ENCODE measurements around the gene COL1A2. TPM values are rescaled to one million over a fixed set of nuclear protein-coding genes. Genes with fewer than 3 reads are reported as not detected.

Gene COL1A2
- total and polyA plus RNA-seq, 7 donors = 10.8 to 85.0 (median 24.5) TPM

GRCh38 chr7:94403546-94403945 is 8.9 kb downstream of the COL1A2 start:
- Histone ChIP-seq H3K27me3 (ENCODE audit: insufficient read depth in 3 of 3, low read length in 2 of 3) (no peaks in the 10 kb centered on the region), H3K36me3 (ENCODE audit: insufficient read depth in 1 of 2, low read depth in 1 of 2) (peaks cover 0 to 6% of the 10 kb centered on the region in 2 donors), H3K4me3 (no peak overlapping the region), H3K4me1 (no peaks in the 10 kb centered on the region), H3K27ac (no peak overlapping the region), H3K9me3 (no peaks in the 10 kb centered on the region)
- DNase-seq = no peak
- intact Hi-C loops (cut with DNase I) = no loop called here
- no peak for ATAC-seq
- TF ChIP-seq, protein P1, sequence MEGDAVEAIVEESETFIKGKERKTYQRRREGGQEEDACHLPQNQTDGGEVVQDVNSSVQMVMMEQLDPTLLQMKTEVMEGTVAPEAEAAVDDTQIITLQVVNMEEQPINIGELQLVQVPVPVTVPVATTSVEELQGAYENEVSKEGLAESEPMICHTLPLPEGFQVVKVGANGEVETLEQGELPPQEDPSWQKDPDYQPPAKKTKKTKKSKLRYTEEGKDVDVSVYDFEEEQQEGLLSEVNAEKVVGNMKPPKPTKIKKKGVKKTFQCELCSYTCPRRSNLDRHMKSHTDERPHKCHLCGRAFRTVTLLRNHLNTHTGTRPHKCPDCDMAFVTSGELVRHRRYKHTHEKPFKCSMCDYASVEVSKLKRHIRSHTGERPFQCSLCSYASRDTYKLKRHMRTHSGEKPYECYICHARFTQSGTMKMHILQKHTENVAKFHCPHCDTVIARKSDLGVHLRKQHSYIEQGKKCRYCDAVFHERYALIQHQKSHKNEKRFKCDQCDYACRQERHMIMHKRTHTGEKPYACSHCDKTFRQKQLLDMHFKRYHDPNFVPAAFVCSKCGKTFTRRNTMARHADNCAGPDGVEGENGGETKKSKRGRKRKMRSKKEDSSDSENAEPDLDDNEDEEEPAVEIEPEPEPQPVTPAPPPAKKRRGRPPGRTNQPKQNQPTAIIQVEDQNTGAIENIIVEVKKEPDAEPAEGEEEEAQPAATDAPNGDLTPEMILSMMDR (IDR thresholded peaks at IDR 0.05) = no peak
- 59 to 77% (median 59%) methylated on average over 1 of the region's 1 CpG for WGBS, 3 donors

DNA sequence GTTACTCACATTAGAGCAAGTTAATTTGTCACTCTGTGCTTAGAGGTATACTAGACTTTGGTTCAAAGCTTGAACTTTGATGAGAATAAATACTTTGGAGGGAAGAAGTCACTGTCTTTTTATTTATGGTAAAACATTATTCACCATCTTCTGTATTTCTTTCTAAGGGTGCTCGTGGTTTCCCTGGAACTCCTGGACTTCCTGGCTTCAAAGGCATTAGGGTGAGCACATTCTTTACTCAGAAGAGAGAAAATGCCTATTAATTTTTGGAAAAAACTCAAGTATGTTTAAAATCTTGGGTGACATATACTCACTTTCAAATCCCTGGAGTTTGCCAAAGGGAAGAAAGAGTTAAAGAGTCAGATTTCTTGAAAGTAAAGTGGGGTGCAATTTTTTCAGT is 10.8 kb downstream of the COL1A2 start:
- Histone ChIP-seq H3K9me3 (no peaks in the 10 kb centered on the region), H3K36me3 (ENCODE audit: insufficient read depth in 1 of 2, low read depth in 1 of 2) (peaks cover 0 to 13% of the 10 kb centered on the region in 2 donors), H3K4me1 (no peaks in the 10 kb centered on the region), H3K4me3 (no peak overlapping the region), H3K27me3 (ENCODE audit: insufficient read depth in 3 of 3, low read length in 2 of 3) (no peaks in the 10 kb centered on the region), H3K27ac (no peak overlapping the region)
- ATAC-seq = no peak
- TF ChIP-seq, protein P1 (IDR thresholded peaks at IDR 0.05) = no peak
- intact Hi-C loops (cut with DNase I) = no loop called here
- 49 to 80% (median 64%) methylated on average over 1 of the region's 1 CpG for WGBS, 3 donors
- DNase-seq = no peak

- Histone ChIP-seq H3K4me1 (no peaks in the 10 kb centered on the region), H3K4me3 (no peak overlapping the region), H3K27me3 (ENCODE audit: insufficient read depth in 3 of 3, low read length in 2 of 3) (no peaks in the 10 kb centered on the region), H3K9me3 (no peaks in the 10 kb centered on the region), H3K36me3 (ENCODE audit: insufficient read depth in 1 of 2, low read depth in 1 of 2) (peaks cover 0 to 25% of the 10 kb centered on the region in 2 donors), H3K27ac (no peak overlapping the region)
- 88% methylated on average over 6 of the region's 6 CpGs for WGBS, 3 donors
- DNase-seq (no peak), ATAC-seq (no peak)
- intact Hi-C loops (cut with DNase I) = no loop called here
- TF ChIP-seq, protein P1 (IDR thresholded peaks at IDR 0.05) = no peak
Measured at GRCh38 chr7:94406696-94407095, 12.0 kb downstream of the COL1A2 start.

- intact Hi-C loops (cut with DNase I) = no loop called here
- WGBS, 3 donors = 82 to 85% (median 84%) methylated on average over 15 of the region's 15 CpGs
- no peak overlapping the region for H3K4me3 ChIP-seq
- H3K27ac ChIP-seq = no peak overlapping the region
- H3K9me3 ChIP-seq = no peaks in the 10 kb centered on the region
- ATAC-seq (no peak), DNase-seq (no peak)
- TF ChIP-seq, protein P1 (IDR thresholded peaks at IDR 0.05) = no peak
- no peaks in the 10 kb centered on the region for H3K4me1 ChIP-seq
- H3K36me3 ChIP-seq (ENCODE audit: insufficient read depth in 1 of 2, low read depth in 1 of 2) = peaks cover 0 to 32% of the 10 kb centered on the region in 2 donors
- H3K27me3 ChIP-seq (ENCODE audit: insufficient read depth in 3 of 3, low read length in 2 of 3) = no peaks in the 10 kb centered on the region
Measured at GRCh38 chr7:94409200-94409948, 14.7 kb downstream of the COL1A2 start.
